GM18517 (cell line): ENCODE results near the gene ENAM.

Experiments
- ATAC-seq: cut with Tn5 transposase; IDR thresholded peaks from one replicate; pipeline ENCODE4 v1.9.1; 2021; ENCODE audit warnings: mild to moderate bottlenecking, moderate library complexity; ENCODE audit not compliant: unreplicated experiment

ENAM gene, protein sequence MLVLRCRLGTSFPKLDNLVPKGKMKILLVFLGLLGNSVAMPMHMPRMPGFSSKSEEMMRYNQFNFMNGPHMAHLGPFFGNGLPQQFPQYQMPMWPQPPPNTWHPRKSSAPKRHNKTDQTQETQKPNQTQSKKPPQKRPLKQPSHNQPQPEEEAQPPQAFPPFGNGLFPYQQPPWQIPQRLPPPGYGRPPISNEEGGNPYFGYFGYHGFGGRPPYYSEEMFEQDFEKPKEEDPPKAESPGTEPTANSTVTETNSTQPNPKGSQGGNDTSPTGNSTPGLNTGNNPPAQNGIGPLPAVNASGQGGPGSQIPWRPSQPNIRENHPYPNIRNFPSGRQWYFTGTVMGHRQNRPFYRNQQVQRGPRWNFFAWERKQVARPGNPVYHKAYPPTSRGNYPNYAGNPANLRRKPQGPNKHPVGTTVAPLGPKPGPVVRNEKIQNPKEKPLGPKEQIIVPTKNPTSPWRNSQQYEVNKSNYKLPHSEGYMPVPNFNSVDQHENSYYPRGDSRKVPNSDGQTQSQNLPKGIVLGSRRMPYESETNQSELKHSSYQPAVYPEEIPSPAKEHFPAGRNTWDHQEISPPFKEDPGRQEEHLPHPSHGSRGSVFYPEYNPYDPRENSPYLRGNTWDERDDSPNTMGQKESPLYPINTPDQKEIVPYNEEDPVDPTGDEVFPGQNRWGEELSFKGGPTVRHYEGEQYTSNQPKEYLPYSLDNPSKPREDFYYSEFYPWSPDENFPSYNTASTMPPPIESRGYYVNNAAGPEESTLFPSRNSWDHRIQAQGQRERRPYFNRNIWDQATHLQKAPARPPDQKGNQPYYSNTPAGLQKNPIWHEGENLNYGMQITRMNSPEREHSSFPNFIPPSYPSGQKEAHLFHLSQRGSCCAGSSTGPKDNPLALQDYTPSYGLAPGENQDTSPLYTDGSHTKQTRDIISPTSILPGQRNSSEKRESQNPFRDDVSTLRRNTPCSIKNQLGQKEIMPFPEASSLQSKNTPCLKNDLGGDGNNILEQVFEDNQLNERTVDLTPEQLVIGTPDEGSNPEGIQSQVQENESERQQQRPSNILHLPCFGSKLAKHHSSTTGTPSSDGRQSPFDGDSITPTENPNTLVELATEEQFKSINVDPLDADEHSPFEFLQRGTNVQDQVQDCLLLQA

DNA sequence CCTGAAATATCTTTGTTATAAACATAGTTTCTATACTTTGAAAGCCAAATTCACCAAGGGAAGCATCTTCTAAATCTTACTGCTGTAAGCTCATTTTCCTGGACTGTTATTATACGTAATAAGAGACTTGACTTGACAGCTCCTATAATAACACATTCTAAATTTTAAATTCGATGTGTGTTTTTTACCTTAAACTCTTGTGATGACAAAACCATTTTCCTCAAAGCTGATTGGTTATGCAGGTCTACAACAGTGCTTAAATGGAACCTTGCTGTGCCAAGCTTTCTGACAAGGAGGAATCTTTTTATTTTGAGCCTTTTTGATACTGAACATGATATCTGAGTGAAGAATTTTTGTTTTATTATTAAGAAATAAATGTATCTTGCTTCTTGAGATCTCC, at the start of gene ENAM:
Gene ENAM, plus strand, starts transcription at position 301 of the 400 bp plus-strand sequence. CDS start 757 bp downstream, outside the sequence.
- no peak for ATAC-seq

DNA sequence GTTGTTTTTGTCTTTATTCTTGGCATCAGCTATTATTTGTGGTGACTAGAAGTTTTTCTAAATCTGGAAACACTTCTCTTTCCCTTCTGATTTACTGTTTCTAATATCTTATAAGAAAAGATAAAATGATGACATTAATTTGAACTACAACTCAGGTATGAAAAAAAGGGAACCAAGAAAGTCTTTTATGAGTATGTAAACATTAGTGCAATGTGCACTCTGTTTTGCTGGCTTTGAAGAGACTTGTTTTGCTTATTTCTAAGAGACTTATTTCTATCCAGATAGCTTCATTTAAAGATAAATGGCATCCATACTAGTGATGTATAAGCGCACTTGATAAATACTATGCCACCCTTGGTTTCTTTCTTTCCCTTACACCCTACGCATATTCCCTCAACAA, 46.6 kb upstream of the ENAM start:
- no peak for ATAC-seq

DNA sequence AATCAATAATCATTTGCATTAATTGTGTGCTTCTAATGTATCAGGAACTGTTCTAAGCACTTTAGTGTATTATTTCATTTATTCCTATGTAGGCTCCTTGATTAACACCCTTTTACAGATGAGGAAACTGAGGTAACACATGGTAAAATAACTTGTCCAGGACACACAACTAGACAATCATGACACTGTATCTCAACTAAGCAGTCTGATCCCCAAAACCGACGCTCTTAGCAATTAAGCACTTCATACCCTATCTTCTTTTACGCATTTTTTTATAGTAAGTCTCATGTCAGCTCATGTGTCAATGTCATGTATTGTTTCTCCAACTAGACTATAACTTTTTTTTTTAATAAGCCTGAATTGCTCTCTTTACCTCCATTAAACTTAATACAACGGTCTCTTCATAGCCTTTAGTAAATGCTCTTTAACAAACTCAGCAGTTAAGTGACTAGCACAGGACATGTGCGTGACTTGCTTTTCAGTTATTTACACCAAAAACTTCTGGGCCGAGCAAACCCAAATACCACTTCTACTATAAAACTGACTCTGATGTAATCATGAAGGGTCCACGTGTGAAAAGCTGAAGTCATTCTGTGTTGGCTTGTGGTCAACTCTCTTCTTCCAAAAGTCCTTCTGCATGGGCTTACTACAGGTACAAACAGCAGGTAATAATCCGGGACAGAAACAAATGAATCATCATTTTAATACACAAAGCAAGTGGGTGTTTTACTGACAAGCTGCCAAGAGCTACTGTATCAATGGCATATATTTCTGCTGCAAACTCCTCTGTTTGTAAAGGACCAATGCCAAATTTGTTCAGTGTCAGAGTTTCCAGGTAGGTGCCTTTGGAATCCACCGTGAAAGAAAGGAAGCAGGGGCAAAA, 44.4 kb upstream of the ENAM start:
- ATAC-seq, result no peak

DNA sequence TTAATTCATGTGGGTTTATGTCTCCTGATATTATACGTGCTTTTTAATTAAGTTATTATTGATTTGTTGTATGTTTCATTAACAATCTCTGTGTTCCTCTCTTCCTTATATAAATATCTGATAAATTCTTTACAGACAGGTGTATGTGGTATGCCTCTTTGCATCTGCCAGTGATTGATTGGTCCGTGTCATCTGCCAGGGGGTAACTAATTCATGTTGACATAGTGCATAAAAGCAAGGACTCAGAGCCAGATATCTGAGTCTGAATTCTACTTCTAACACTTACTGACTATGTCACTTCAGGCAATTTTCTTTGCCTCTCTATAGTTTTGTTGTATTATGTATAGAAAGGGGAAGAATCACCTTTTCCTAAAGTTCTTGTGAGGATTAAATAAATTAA, 41.7 kb upstream of the ENAM start:
- ATAC-seq, result no peak

DNA sequence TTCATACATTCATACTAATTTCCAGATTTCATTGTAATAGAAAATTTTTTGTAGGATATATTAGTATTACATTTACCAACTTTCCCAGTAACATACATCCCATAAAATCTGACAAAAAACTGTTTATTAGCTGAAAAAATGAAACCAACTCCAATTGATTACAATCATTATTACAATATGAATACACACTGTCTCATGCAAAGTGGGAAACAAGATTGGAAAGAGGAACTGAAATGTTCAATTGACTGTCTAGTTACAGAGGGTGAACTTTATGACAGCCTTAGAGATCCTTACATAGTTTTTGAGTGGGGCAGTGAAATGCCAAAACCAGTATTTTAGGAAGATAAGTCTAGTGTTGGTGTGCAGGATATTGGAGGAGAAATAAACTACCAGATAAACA, 38.8 kb upstream of the ENAM start:
- ATAC-seq, result peak; percentile 98

DNA sequence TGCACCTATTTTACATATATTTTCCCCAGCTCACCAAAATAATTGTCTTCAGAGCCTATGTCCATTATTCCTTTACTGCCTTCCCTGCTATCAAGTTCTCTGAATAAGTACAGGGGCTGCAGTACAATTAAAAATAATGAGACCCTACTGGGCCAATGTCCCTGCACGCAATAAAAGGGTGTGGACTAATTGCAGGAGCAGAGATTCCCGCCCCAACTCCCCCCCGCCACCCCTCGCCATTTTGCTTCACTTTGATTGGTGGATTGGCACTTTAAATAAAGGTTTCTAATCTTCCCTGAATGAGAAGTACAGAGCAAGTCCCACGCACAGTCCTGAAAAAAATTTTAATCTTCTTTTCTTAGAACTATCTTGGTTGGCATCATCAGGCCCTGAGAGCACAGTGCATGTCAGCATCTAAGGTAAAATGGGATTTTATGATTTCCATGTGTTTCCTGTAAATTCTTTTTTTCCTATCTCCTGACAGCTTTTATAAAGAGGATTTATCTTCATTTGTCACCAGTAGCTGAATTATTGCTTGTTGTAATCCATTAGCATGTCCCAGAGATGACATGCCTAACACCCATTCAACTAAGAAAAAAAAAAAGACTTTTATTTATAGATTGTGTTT, 36.5 kb upstream of the ENAM start, which contains the start of gene AMBN:
Gene AMBN, plus strand, starts transcription at position 302 of the 628 bp plus-strand sequence. Its CDS starts 103 bp downstream, at position 405.
- no peak for ATAC-seq

DNA sequence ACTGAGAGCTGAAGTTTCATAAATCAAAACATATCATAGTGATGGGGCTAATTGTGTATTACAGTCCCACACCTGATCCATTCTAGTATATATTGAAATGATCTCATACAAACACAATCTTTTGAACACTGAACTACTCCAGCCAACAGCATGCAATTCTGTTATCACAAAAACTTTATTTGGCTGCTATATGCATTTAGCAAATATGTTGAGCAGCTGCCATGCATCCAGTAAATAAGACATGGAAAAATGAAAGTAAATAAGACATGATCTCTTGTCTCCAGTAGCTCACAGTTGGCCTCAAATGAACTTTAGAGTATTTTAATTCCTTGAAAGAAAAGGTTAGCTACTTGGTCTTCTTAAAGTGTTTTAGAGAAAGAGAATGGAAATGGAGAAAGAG, 34.3 kb upstream of the ENAM start:
- no peak for ATAC-seq

DNA sequence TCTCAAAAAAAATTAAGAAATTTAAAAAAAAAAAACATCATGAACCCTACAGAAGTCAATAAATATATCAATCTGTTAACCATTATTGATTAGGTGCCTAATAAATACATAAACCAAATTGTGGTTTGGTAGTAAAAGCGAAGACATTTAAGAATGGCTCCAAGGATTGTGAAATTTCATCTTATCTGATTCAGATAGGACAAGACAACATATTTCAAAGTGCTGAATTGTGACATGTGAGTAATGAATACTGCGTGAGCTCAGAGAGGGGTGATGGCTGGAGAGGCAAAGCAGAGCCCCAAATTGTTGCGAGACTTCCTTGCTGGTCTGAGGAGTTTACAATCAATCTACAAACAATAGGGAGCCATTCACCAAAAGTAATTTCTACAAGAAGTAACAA, 28.2 kb upstream of the ENAM start:
- ATAC-seq, result no peak

DNA sequence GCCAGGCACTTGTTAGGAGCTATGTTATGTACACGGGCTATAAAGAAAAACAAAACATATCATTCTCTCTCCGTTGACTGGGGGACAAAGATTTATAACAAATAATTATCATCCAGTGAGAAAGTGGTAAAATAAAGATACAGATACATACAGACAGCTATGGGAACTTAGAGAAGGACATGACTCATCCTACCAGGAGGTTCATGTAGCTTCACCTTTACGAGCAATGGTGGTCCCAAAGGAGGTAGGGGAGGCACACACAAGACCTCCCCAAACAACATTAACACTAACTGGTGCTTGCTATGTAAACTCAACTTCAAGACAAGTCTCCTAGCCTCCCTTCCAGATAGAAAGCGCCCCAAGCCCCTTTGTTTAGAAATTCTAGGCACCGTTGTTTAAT, 27.6 kb upstream of the ENAM start:
- no peak for ATAC-seq

DNA sequence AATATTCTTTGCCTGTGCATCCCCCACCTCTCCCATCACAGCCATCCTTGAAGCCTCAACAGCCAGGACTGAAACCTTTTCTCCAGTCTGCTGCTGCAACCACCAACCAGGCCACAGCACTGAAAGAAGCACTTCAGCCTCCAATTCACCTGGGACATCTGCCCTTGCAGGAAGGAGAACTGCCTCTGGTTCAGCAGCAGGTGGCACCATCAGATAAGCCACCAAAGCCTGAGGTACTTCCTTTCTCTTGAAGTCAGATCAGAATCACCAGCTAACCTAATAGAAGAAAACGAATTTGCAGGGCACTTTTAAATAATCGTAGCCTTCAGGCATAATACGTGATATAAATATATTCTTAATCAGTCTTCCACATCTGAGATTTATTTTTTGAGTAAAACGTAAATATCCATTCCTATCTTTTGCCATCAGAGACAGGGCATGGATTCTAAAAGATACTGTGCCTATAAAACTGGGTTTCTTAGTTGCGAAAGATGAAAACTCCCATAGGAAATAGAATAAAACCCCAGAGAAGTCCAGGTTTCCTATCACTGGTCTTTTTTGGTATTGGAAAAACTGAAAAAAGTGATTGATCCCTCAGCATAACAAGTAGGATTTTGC, 27.0 kb upstream of the ENAM start:
- ATAC-seq, result peak; percentile 96

DNA sequence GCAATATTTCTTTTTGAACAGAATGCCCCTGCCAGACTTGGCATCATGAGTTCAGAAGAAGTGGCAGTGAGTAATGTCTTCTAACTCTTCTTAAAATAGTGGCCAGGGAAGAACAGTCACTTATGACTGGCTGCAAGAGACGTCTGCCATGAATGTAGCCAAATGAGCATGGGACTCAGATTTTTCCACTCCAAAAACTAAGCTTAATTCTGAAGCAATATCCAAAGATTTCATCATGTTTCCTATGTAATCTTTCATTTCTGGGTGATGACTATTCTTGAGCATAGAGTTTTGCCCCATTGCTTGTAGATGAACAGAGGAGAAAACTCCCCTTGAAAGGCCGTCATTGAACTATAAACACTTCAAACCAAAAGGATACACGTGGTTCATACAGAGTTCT, 24.7 kb upstream of the ENAM start:
- no peak for ATAC-seq

DNA sequence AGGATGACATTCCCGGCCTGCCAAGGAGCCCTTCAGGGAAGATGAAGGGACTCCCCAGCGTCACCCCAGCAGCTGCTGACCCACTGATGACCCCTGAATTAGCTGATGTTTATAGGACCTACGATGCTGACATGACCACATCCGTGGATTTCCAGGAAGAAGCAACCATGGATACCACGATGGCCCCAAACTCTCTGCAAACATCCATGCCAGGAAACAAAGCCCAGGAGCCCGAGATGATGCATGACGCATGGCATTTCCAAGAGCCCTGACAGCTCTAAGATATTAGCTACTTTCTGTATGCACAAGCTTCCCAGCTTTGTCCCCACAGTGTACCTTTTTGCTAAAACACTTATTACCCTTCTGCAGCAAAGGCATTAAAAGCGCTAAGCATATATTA, 22.1 kb upstream of the ENAM start:
- ATAC-seq, result no peak

DNA sequence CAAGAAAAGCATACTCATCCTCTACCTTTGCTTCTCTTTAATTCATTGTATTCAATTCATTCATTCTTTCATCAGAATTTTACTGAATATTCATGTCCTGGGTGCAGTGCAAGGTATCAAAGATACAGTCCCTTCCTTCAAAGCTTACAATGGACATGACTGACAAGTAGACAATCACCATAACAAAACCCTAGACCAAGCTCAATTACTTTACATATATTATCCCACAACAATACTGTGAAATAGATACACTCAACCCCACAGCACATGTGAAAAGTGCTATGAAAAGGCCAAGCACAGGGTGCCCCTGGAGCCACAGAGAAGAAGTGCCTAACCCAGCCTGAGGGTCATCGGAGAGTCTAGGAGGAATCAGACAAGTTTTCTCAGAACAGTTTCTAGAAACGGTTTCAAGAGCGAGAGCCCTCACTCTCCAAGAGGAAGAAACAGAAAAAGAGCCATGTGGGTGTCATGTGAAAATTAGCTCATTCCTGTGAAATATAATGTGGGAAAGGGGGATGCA, 21.1 kb upstream of the ENAM start:
- no peak for ATAC-seq

DNA sequence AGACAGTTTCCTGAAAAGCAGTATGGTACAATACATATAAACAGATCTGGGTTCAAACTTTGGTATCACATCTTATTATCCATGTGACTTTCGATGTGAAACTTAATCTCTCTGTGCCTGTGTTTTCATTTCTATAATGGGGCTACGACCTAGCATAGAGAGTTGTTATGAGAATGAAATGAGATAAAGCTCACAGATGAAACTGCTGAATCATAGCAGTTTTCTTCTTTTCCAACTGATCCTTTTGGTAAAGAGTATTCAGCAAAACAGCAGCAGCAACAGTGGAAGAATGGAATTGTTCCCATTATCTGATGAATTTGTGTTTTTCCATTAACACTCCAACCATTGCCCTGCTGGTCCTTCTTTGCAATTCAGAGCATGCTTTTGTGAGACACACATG, 20.2 kb upstream of the ENAM start:
- ATAC-seq, result no peak

DNA sequence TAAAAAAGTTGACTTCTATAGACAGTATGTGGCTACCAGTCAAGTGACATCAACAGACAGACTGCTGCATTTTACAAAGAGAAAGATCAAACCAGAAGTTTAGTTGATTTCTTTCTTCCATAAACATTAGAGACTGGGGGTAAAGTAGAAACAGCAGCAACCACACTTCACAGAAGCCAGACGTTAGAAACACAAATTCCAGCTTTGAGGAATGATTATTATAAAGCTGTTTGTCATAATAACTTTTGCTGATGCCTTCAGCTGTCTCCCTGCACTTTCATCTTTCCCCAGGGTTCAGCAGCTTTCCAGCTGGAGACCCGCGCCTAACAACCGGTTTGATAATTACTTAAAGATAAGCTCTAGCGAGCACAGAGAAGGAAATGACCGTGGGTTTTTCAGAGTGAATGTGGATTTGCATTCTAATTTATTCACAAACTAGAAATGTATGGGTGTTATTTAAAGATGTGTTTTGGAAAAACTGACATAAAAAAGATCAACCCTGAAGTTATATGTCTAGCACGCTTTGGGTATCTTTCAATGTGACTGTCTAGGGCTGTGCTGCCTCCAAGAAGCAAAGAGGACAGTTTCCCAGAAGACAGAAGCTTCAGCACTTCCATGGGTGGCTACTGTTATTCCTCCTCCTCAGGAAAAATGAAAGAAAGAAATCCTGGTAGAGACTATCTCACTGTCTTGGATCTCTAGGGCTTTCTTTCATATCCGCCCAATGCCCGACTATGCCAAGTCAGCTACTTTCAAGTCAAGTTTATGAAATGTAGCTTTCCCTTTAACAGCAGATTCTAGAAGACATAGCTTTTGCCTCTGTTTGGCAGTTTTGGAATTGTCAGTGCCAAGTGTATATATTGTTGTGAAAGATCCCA, 15.0 kb upstream of the ENAM start:
- ATAC-seq, result peak; percentile 52

DNA sequence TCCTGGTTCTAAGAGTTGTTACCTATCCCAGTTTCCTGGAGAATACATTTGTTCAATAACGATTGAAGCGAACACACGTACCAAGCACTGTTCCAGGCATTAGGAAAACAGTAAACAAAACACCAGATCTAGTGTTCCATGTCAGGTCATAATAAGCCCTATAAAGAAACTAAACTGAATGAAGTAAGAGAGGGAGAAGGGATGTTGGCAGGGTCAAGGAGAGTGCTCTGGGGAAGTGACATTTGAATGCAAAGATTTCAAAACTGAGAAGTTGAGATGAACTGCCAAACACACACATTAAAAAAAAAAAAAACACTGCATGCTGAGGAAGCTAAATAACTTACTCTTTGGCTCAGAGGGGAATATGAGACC, 14.4 kb upstream of the ENAM start:
- ATAC-seq, result no peak

DNA sequence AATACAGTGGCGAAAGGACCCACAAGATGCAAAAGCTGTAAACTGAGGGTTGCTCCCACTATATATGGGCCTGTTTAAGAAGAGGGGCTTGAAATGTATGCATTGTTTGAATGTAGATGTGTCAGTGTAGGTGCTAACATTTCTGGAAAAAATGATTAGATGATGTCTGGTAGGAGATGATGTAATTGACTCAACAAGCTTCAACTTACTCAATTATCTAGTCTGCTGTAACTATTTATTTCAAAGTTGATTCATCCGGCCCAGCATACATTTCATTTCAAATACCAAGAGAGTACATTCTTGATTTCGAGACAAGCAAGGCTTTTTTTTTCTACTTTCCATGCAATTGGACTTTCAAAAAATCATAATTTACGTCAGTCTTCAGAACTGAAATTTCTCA, 9.3 kb upstream of the ENAM start:
- ATAC-seq, result no peak

DNA sequence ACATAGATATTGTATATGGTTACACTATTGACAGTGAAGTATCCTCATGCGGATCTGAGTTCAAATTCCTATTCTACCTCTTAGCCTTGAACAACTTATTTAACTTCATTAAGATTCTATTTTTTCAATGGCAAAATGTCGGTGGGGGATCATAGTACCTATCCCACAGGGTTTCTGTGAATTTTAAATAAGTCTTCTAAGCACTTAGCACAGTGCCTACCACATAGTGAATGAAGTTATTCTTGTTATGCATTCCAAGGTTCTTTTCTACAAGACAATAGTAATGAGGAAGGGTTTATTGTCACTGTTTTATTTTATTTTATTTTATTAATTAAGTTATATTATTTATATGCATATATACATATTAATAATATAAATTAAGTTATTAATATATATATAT, 8.8 kb upstream of the ENAM start:
- no peak for ATAC-seq
